Pancreas (tissue), 10 donors: Measurements from ENCODE around the gene MAP4K5. TPM values are rescaled to one million over a fixed set of nuclear protein-coding genes. Genes with fewer than 3 reads are reported as not detected.

ENCODE experiments used
- ATAC-seq, 4 donors: fragments of 200-7000 bp; cut with Tn5 transposase; one replicate each; pipeline versions ENCODE4 v1.8.0 to v1.9.1; 2020; ENCODE audit warnings: mild to moderate bottlenecking in 4 of 4, moderate library complexity in 4 of 4
- DNase-seq, 6 donors: peaks; one replicate each; pipeline ENCODE4 v3.0.0-alpha.2; 2020
- FAIRE-seq: peaks from 2 replicates; lab custom pipeline; 2012; peaks lifted over from hg19 to GRCh38; lab: Jason Lieb, UNC
- H3K27ac ChIP-seq, 4 donors: fragments of 200-600 bp; sonication (generic); 1 replicate in 3 of 4; 2 replicates in 1 of 4; pipeline versions ENCODE4 v1.5.0 to v1.8.0; 2020
- H3K27me3 ChIP-seq, 4 donors: fragments of 200-600 bp; one replicate each; pipeline ENCODE4 v1.8.0; 2021
- H3K36me3 ChIP-seq, 3 donors: fragments of 200-600 bp; sonication (generic) in 1 of 3; one replicate each; pipeline versions ENCODE4 v1.5.0 to v1.8.0; 2020 to 2021
- H3K4me1 ChIP-seq, 3 donors: fragments of 200-600 bp; one replicate each; pipeline ENCODE4 v1.8.0; 2021
- H3K4me3 ChIP-seq, 4 donors: fragments of 200-600 bp; sonication (generic) in 2 of 4; one replicate each; pipeline versions ENCODE4 v1.5.0 to v1.8.0; 2020 to 2021
- H3K9me3 ChIP-seq, 4 donors: fragments of 200-600 bp; one replicate each; pipeline ENCODE4 v1.8.0; 2021
- whole genome bisulfite sequencing, 2 donors: extraction: QIAGEN DNeasy Blood & Tissue Kit; methylation state at CpG; one replicate each; pipeline ENCODE4 v1.1.7; 2013; 5-methylcytosine and 5-hydroxymethylcytosine counted together
- intact Hi-C, 3 donors: fragments of 100-400 bp; cut with DNase I; formaldehyde crosslinking; loops; one replicate each; pipeline versions ENCODE4 v1.11.1 to v1.14.2; 2022
- polyA plus RNA-seq, 2 donors: library from polyadenylated mRNA; stranded (reverse); fragments of 200-250 nt; gene quantifications; one replicate each; pipeline ENCODE4 v1.2.3, GENCODE V29; 2013
- total RNA-seq, 6 donors: library from RNA; stranded (reverse); fragmentation: NEBNext Ultra II Directional in 4 of 6; extraction: Animal tissue kit (Norgen Biotek cat#: 25700) in 4 of 6; gene quantifications; one replicate each; pipeline versions ENCODE4 v1.2.1 to v1.2.4, GENCODE V29; 2021 to 2023
- TF ChIP-seq, protein P1 (sequence below), 4 donors: fragments of 200-600 bp; sonication (generic) in 3 of 4; IDR thresholded peaks; one replicate each; pipeline versions ENCODE4 v1.5.0 to v1.8.0; 2021; ENCODE audit warnings: antibody characterized with exemption in 4 of 4
- donor health status: healthy with polysubstance abuse.
- donor health status: DM: no; HTN: no; CAD: no; lungs with moderate emphysema.
- donor health status: DM: no; HTN: no; CAD: no.
- donor health status: control.
- donor health status: control.
- donor health status: Bipolar disorder and iron deficiency.
- donor health status: DM: yes; HTN: yes; CAD: no.
- donor health status: DM: no; HTN: no; CAD: no.
- donor health status: DM: no; HTN: no; CAD: no.
- donor health status: DM: yes; HTN: yes; CAD: no.

The MAP4K5 gene
- total and polyA plus RNA-seq, 8 donors = 12.6 to 28.6 (median 21.0) TPM

GRCh38 chr14:50421499-50421898, 110.9 kb downstream of the MAP4K5 start:
- DNase-seq = no peak
- intact Hi-C loops = no loop called here
- H3K27ac ChIP-seq = no peak overlapping the region
- H3K4me1 ChIP-seq = no peaks in the 10 kb centered on the region
- H3K36me3 ChIP-seq = peaks cover 0 to 15% (median 6%) of the 10 kb centered on the region in 3 donors
- TF ChIP-seq, protein P1, sequence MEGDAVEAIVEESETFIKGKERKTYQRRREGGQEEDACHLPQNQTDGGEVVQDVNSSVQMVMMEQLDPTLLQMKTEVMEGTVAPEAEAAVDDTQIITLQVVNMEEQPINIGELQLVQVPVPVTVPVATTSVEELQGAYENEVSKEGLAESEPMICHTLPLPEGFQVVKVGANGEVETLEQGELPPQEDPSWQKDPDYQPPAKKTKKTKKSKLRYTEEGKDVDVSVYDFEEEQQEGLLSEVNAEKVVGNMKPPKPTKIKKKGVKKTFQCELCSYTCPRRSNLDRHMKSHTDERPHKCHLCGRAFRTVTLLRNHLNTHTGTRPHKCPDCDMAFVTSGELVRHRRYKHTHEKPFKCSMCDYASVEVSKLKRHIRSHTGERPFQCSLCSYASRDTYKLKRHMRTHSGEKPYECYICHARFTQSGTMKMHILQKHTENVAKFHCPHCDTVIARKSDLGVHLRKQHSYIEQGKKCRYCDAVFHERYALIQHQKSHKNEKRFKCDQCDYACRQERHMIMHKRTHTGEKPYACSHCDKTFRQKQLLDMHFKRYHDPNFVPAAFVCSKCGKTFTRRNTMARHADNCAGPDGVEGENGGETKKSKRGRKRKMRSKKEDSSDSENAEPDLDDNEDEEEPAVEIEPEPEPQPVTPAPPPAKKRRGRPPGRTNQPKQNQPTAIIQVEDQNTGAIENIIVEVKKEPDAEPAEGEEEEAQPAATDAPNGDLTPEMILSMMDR (IDR thresholded peaks at IDR 0.05) = no peak
- H3K4me3 ChIP-seq = no peak overlapping the region
- 94 to 97% methylated on average over 7 of the region's 7 CpGs for WGBS, 2 donors
- H3K9me3 ChIP-seq = no peaks in the 10 kb centered on the region
- no peak for ATAC-seq
- FAIRE-seq = no peak
- H3K27me3 ChIP-seq = no peaks in the 10 kb centered on the region

DNA sequence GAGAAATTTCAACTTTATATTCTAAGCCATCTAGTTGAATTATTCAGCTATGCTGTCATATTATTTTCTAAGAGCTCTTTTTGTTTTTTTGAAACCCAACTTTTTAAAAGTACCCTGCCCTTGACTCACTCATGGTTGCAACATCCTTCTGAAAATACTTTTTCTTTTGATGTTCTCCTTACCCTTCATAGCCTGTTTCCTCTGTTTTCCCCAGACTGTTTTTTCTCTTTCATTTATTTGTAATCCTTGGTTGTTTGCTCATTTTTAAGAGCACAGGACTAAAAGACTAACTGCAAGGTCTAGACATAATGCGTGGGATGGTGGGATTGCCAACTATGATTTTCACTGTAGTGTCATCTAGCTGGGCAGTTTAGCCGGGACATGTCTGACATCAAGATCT, 114.5 kb downstream of the MAP4K5 start:
- no peaks in the 10 kb centered on the region for H3K27me3 ChIP-seq
- H3K4me3 ChIP-seq = no peak overlapping the region
- peaks cover 0 to 4% (median 0%) of the 10 kb centered on the region in 3 donors for H3K36me3 ChIP-seq
- FAIRE-seq (no peak), ATAC-seq (peak in 1 of 4 donors; percentile 12), DNase-seq (no peak)
- H3K4me1 ChIP-seq = no peaks in the 10 kb centered on the region
- TF ChIP-seq, protein P1 (IDR thresholded peaks at IDR 0.05) = no peak
- H3K9me3 ChIP-seq = no peaks in the 10 kb centered on the region
- 95 to 97% methylated on average over 2 of the region's 2 CpGs for WGBS, 2 donors
- no peak overlapping the region for H3K27ac ChIP-seq
- intact Hi-C loops = no loop called here

DNA sequence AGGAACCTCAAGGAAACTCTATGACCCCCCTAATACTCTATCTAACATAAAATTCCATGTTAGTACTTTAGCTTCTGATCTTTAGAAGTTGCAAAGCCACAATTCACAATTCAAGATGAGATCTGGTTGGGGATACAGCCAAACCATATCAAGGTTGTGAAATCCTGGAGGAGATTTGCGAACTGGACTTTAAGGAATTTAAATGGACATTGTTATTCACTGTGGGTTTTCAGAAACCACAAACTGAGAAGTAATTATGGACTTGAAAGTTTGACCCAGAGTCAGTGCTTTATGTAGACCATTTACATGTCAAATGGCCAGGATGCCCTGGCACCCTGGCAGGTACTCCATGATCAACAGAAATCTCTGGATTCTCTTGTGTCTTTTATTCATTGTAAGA, 121.4 kb downstream of the MAP4K5 start:
- Histone ChIP-seq H3K9me3 (no peaks in the 10 kb centered on the region), H3K4me3 (no peak overlapping the region), H3K27ac (no peak overlapping the region), H3K36me3 (no peaks in the 10 kb centered on the region), H3K4me1 (no peaks in the 10 kb centered on the region), H3K27me3 (no peaks in the 10 kb centered on the region)
- TF ChIP-seq, protein P1 (IDR thresholded peaks at IDR 0.05) = no peak
- intact Hi-C loops = no loop called here
- ATAC-seq (peak in 1 of 4 donors; percentile 25), FAIRE-seq (no peak), DNase-seq (no peak)
- WGBS, 2 donors = 82 to 91% methylated on average over 1 of the region's 1 CpG

GRCh38 chr14:50410071-50410470, 122.3 kb downstream of the MAP4K5 start:
- ATAC-seq = no peak
- FAIRE-seq = no peak
- intact Hi-C loops = no loop called here

More at GRCh38 chr14:50410071-50410470, 122.3 kb downstream of the MAP4K5 start:
- no peak for DNase-seq
- H3K36me3 ChIP-seq = no peaks in the 10 kb centered on the region
- WGBS, 2 donors = 92 to 95% methylated on average over 3 of the region's 3 CpGs
- H3K4me3 ChIP-seq = no peak overlapping the region
- H3K4me1 ChIP-seq = no peaks in the 10 kb centered on the region
- H3K27me3 ChIP-seq = no peaks in the 10 kb centered on the region
- H3K27ac ChIP-seq = no peak overlapping the region
- H3K9me3 ChIP-seq = no peaks in the 10 kb centered on the region
- TF ChIP-seq, protein P1 (IDR thresholded peaks at IDR 0.05) = no peak
